ENCODE measurements around the gene LAIR1. TPM values are rescaled to one million over a fixed set of nuclear protein-coding genes. Genes with fewer than 3 reads are reported as not detected.
"Not testable (repeated sequence)": the region's sequence is repeated elsewhere in the genome, so short reads cannot be mapped to it uniquely, and the experiment has no call there.

LAIR1 gene
- total and polyA plus RNA-seq, 2 experiments from 2014 or later: 0.10 to 1.3 TPM

DNA sequence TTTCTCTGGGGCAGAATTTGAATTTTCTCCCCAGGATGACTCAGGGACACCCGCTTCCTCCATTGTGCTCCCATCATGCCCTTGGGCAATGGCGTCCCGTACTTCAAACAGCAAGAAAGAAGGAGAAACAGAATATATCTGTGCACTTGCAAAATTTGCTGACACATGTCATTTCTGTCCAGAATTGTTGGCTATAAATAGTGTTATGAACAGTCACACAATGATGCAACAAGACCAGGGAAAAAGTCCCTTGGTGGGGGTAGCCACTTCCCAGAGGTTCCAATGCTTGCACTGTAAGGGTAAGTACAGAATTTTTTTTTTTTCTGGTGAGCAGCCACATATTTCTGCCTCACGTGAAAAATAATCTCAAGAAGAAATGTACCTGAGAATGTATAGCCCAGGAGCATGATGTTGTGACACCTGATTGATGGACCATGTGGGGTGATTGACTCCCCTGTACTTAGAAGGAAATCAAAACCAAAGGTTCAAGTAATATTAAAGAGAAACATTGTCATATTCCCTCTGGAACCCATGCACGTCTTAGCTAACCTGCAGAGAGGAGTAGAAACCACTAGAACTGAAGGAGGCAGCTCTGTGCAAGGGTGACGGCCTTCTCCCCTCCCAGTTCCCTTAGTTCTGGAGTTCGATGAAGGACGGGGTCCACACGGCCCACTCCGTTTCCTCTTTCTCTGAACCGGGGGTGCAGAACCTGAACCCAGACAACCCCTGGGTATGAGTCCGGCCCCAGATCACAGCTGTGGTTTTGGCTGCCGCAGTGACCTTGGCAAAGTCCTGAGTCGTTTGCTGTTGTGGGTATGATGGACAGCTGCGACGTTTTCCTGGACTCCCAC is 9.3 kb upstream of the LAIR1 start (continued):
- TF ChIP-seq, protein P1, sequence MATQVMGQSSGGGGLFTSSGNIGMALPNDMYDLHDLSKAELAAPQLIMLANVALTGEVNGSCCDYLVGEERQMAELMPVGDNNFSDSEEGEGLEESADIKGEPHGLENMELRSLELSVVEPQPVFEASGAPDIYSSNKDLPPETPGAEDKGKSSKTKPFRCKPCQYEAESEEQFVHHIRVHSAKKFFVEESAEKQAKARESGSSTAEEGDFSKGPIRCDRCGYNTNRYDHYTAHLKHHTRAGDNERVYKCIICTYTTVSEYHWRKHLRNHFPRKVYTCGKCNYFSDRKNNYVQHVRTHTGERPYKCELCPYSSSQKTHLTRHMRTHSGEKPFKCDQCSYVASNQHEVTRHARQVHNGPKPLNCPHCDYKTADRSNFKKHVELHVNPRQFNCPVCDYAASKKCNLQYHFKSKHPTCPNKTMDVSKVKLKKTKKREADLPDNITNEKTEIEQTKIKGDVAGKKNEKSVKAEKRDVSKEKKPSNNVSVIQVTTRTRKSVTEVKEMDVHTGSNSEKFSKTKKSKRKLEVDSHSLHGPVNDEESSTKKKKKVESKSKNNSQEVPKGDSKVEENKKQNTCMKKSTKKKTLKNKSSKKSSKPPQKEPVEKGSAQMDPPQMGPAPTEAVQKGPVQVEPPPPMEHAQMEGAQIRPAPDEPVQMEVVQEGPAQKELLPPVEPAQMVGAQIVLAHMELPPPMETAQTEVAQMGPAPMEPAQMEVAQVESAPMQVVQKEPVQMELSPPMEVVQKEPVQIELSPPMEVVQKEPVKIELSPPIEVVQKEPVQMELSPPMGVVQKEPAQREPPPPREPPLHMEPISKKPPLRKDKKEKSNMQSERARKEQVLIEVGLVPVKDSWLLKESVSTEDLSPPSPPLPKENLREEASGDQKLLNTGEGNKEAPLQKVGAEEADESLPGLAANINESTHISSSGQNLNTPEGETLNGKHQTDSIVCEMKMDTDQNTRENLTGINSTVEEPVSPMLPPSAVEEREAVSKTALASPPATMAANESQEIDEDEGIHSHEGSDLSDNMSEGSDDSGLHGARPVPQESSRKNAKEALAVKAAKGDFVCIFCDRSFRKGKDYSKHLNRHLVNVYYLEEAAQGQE (IDR thresholded peaks at IDR 0.05; ENCODE audit: unreplicated experiment): no peak
- TF ChIP-seq STAT1 (IDR thresholded peaks at IDR 0.05; ENCODE audit: unreplicated experiment) (no peak), CREB1 (CRISPR knock-in tag; IDR thresholded peaks at IDR 0.05; ENCODE audit: low read depth) (no peak), EZH2 (IDR thresholded peaks at IDR 0.05; ENCODE audit: low read depth, unreplicated experiment) (no peak), ZNF114 (CRISPR knock-in tag; IDR thresholded peaks at IDR 0.05) (no peak), JUNB (IDR thresholded peaks at IDR 0.05; ENCODE audit: unreplicated experiment) (no peak), NANOG (IDR thresholded peaks at IDR 0.05; ENCODE audit: borderline replicate concordance) (no peak), ZNF331 (CRISPR knock-in tag; IDR thresholded peaks at IDR 0.05; ENCODE audit: low read depth) (no peak)
- TF ChIP-seq, protein P2, sequence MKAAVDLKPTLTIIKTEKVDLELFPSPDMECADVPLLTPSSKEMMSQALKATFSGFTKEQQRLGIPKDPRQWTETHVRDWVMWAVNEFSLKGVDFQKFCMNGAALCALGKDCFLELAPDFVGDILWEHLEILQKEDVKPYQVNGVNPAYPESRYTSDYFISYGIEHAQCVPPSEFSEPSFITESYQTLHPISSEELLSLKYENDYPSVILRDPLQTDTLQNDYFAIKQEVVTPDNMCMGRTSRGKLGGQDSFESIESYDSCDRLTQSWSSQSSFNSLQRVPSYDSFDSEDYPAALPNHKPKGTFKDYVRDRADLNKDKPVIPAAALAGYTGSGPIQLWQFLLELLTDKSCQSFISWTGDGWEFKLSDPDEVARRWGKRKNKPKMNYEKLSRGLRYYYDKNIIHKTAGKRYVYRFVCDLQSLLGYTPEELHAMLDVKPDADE (IDR thresholded peaks at IDR 0.05): no peak
- TF ChIP-seq, protein P3, sequence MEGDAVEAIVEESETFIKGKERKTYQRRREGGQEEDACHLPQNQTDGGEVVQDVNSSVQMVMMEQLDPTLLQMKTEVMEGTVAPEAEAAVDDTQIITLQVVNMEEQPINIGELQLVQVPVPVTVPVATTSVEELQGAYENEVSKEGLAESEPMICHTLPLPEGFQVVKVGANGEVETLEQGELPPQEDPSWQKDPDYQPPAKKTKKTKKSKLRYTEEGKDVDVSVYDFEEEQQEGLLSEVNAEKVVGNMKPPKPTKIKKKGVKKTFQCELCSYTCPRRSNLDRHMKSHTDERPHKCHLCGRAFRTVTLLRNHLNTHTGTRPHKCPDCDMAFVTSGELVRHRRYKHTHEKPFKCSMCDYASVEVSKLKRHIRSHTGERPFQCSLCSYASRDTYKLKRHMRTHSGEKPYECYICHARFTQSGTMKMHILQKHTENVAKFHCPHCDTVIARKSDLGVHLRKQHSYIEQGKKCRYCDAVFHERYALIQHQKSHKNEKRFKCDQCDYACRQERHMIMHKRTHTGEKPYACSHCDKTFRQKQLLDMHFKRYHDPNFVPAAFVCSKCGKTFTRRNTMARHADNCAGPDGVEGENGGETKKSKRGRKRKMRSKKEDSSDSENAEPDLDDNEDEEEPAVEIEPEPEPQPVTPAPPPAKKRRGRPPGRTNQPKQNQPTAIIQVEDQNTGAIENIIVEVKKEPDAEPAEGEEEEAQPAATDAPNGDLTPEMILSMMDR (conservative IDR thresholded peaks at IDR 0.05; ENCODE audit: low read depth in 2 of 2): no peak

DNA sequence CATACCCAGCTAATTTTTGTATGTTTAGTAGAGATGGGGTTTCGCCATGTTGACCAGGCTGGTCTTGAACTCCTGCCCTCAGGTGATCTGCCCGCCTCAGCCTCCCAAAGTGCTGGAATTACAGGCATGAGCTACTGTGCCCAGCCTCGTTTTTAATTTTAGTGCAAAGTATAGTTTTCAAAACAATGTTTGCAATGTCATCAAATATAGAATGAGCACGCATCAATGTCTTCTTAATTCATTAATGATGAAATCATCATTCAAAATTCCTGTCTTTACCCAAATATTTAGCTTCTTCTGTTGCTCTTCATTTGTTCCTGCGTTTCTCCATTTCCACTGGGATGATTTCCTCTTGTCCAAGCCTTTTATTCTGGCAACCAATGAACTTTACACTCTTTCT is 6.7 kb upstream of the LAIR1 start:
- not testable (repeated sequence) for H3K4me1 ChIP-seq (ENCODE audit: insufficient read depth); H3K4me3 Mint-ChIP-seq; H3K4me1 Mint-ChIP-seq; H3K79me2 ChIP-seq (replicated peaks; ENCODE audit: insufficient read depth); H4K20me1 ChIP-seq (replicated peaks; ENCODE audit: insufficient read depth); DNase-seq (ENCODE audit: low spot score); H3K27me3 Mint-ChIP-seq (ENCODE audit: insufficient read depth, low read depth, poor library complexity); H3K9me3 Mint-ChIP-seq; H3K27me3 ChIP-seq (ENCODE audit: insufficient read depth); H3F3A ChIP-seq (replicated peaks; ENCODE audit: low read depth); H3K4me2 ChIP-seq; H3K27ac ChIP-seq (ENCODE audit: low read depth); H2AFZ ChIP-seq; H3K4me3 ChIP-seq; H3K9me2 ChIP-seq (ENCODE audit: insufficient read depth); ATAC-seq; H3K36me3 Mint-ChIP-seq (ENCODE audit: low read depth); H3K36me3 ChIP-seq (ENCODE audit: insufficient read depth); H3K27ac Mint-ChIP-seq

DNA sequence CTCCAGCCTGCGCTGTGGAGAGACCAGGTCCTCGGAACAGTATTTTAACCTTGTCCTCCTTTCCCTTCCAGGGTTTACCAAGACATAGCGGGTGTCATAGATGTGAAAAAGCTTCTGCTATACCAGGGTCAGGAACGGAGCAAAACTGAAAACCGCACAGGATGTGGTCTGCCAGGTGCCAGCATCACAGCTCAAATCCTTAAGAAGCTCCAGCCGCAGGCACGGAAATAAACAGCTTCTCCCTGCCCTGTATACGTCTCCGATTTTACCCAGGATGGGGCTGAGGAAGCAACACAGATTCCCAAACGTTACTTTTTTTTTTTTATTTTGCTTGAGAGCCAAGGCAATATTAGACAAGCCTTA is 5.7 kb upstream of the LAIR1 start:
- not testable (repeated sequence) for H3K27ac ChIP-seq (ENCODE audit: low read depth); H3K4me3 ChIP-seq; H3K4me3 Mint-ChIP-seq; H3K4me1 ChIP-seq (ENCODE audit: insufficient read depth); H3K4me1 Mint-ChIP-seq; H3K79me2 ChIP-seq (replicated peaks; ENCODE audit: insufficient read depth); H3K9me2 ChIP-seq (ENCODE audit: insufficient read depth); H3K36me3 ChIP-seq (ENCODE audit: insufficient read depth); H3K27me3 ChIP-seq (ENCODE audit: insufficient read depth); H2AFZ ChIP-seq; H3K9me3 Mint-ChIP-seq; H3K27ac Mint-ChIP-seq; H3K27me3 Mint-ChIP-seq (ENCODE audit: insufficient read depth, low read depth, poor library complexity); H3K36me3 Mint-ChIP-seq (ENCODE audit: low read depth); ATAC-seq; H3F3A ChIP-seq (replicated peaks; ENCODE audit: low read depth); H4K20me1 ChIP-seq (replicated peaks; ENCODE audit: insufficient read depth); DNase-seq (ENCODE audit: low spot score); H3K4me2 ChIP-seq

DNA sequence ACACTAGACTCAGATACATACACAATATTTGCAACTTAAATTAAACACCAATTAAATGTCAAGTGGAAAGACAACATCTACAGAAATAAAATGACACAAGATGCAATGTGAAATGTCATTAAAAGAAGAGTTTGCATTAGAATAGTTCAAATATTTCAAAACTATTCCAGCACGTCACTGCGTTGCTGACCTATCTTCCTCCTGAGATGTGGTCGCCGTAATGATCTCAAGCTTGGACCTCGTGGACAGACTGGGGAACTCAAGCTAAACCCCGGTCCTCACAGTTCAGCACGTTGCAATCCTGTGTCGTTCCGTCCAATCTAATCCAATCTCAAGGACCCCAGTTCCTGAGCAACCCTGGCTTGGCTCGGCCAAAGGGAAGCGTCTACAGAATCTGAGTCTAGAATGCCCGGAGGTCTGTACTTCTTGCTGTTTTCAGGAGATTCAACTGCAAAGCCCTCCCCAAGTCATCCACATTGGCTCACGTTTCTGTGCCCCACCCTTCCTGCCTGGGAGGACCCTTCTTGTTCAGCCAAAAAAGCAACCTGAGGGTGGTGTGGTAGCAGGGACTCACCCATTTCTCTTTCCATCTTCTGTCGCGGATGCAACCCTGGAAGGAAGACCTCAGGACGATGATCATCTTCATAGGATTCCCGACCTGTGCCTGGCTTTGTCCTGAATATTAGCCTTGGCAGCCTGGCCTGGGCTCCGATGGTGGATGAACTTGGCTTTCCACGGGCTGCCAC is 5.1 kb upstream of the LAIR1 start:
- H3K27ac ChIP-seq (ENCODE audit: low read depth); H3K4me2 ChIP-seq; H3K9me3 Mint-ChIP-seq; H3K4me1 ChIP-seq (ENCODE audit: insufficient read depth); H3K27me3 Mint-ChIP-seq (ENCODE audit: insufficient read depth, low read depth, poor library complexity); H3K27me3 ChIP-seq (ENCODE audit: insufficient read depth); H2AFZ ChIP-seq; H3K36me3 Mint-ChIP-seq (ENCODE audit: low read depth); H3K27ac Mint-ChIP-seq; DNase-seq (ENCODE audit: low spot score); H3K4me3 Mint-ChIP-seq; H3K9me2 ChIP-seq (ENCODE audit: insufficient read depth); H4K20me1 ChIP-seq (replicated peaks; ENCODE audit: insufficient read depth); ATAC-seq; H3K4me1 Mint-ChIP-seq; H3K4me3 ChIP-seq; H3F3A ChIP-seq (replicated peaks; ENCODE audit: low read depth); H3K79me2 ChIP-seq (replicated peaks; ENCODE audit: insufficient read depth); H3K36me3 ChIP-seq (ENCODE audit: insufficient read depth): not testable (repeated sequence)

Data from GM23338 (cell line).